Transverse colon (tissue), 4 donors: ENCODE measurements around the gene BCOR. TPM values are rescaled to one million over a fixed set of nuclear protein-coding genes. Genes with fewer than 3 reads are reported as not detected.

Experiments used
- DNase-seq: peaks from one replicate; pipeline ENCODE4 v3.0.0-alpha.2; 2019
- H3K27ac ChIP-seq, 4 donors: fragments of 200-600 bp; sonication (generic); 2 replicates each; pipeline ENCODE4 v1.5.1; 2016 to 2018; ENCODE audit warnings: inconsistent platforms in 4 of 4
- H3K27me3 ChIP-seq: fragments of 200-600 bp; sonication (generic); 2 replicates; pipeline ENCODE4 v1.5.1; 2017; ENCODE audit warnings: inconsistent platforms
- H3K36me3 ChIP-seq, 4 donors: fragments of 200-600 bp; sonication (generic); 2 replicates each; pipeline ENCODE4 v1.5.1; 2017 to 2019; ENCODE audit warnings: inconsistent platforms in 4 of 4
- H3K4me1 ChIP-seq, 4 donors: fragments of 200-600 bp; sonication (generic); 2 replicates each; pipeline ENCODE4 v1.5.1; 2017 to 2020; ENCODE audit warnings: inconsistent platforms in 4 of 4
- H3K4me3 ChIP-seq, 4 donors: fragments of 200-600 bp; sonication (generic); 1 replicate in 1 of 4; 2 replicates in 3 of 4; pipeline versions ENCODE4 v1.5.1 to v1.6.1; 2017 to 2019; ENCODE audit warnings: inconsistent platforms in 4 of 4
- H3K9me3 ChIP-seq, 2 donors: fragments of 200-600 bp; sonication (generic); 2 replicates each; pipeline ENCODE4 v1.5.1; 2017 to 2019; ENCODE audit warnings: inconsistent platforms in 2 of 2
- EP300 ChIP-seq: sonication (generic); formaldehyde crosslinking; IDR thresholded peaks from one replicate; pipeline ENCODE4 v1.6.1; 2017; ENCODE audit warnings: antibody characterized with exemption, low read depth
- POLR2A ChIP-seq: fragments of 450-650 bp; IDR thresholded peaks from one replicate; pipeline ENCODE4 v1.6.1; 2016; ENCODE audit warnings: antibody characterized with exemption, mild to moderate bottlenecking, moderate library complexity
- POLR2AphosphoS5 ChIP-seq, 3 donors: sonication (generic); formaldehyde crosslinking; IDR thresholded peaks; one replicate each; pipeline ENCODE4 v1.6.1; 2016; ENCODE audit warnings: antibody characterized with exemption in 3 of 3
- WGBS, 2 donors: methylation state at CpG; one replicate each; pipeline ENCODE4 v1.1.5; 2018; ENCODE audit warnings: low coverage in 1 of 2; 5-methylcytosine and 5-hydroxymethylcytosine counted together
- in situ Hi-C, 4 donors: fragments of 200-750 bp; cut with MboI; loops; one replicate each; pipeline versions ENCODE4 v1.15.0 to v1.15.1; 2017; ENCODE audit warnings: low sequenced_read_pairs in 3 of 4, low pct_ligation_motif_present in 1 of 4, low pct_unique_long_range_greater_than_20kb in 1 of 4
- intact Hi-C: fragments of 100-400 bp; cut with DNase I; formaldehyde crosslinking; loops from one replicate; pipeline ENCODE4 v1.15.1; 2023; ENCODE audit warnings: low total_unique reads
- total RNA-seq, 4 donors: library from RNA; depleted of rRNA; stranded (reverse); fragments of >200 nt; gene quantifications; one replicate each; pipeline ENCODE4 v1.1.0, GENCODE V29; 2016
- TF ChIP-seq, protein P1 (sequence below), 5 experiments: fragments of 200-600 bp in 3 of 5; fragments of 450-650 bp in 2 of 5; sonication (generic) in 3 of 5; IDR thresholded peaks; 1 replicate in 2 of 5; 2 replicates in 3 of 5; pipeline ENCODE4 v1.5.1; 2016 to 2017; ENCODE audit warnings: antibody characterized with exemption in 5 of 5, inconsistent platforms in 3 of 5, mild to moderate bottlenecking in 2 of 5, moderate library complexity in 1 of 5

The BCOR gene
- total RNA-seq, 4 donors from 2014 or later, result 17.9 to 27.8 (median 20.4) TPM

DNA sequence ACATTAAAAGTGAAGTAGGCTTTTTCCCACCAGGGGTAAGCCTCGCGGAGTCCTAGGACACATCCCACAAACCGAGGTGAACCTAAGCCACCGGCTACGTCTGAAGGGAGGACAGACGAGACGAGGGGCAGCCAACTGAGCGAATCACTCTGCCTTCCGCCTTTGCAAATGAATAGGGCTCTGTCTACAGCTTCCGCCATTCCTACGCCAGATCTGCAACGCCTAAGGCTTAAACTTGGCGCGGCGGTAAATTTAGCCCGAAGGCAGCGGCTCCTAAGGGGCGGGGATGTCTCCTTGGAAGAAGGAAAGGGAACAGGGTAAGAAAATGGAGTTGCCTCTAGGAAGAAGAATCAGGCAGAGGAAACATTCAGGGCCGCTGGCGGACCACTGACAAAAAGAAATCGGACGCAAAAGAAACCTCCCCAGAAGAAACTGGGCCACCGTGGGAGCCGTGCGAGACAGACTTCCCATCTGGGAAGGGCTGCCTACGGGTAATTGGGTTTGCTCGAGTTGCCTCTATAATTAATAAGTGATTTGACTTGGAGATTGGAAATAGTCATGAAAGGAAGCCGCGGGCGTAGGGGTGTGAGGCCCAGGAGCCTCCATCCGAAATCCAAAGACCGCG is 90.5 kb downstream of the BCOR start:
- Histone ChIP-seq H3K27ac (no peak overlapping the region), H3K27me3 (no peaks in the 10 kb centered on the region), H3K4me1 (peaks cover 0 to 40% (median 23%) of the 10 kb centered on the region in 4 donors), H3K4me3 (no peak overlapping the region), H3K36me3 (no peaks in the 10 kb centered on the region), H3K9me3 (no peaks in the 10 kb centered on the region)
- WGBS, 2 donors, result 65% methylated on average over 33 of the region's 33 CpGs; no CpG with 5 or more reads in 1 of the 2 donors
- intact Hi-C loops (no loop called here), in situ Hi-C loops (no loop called here)
- TF ChIP-seq, protein P1, sequence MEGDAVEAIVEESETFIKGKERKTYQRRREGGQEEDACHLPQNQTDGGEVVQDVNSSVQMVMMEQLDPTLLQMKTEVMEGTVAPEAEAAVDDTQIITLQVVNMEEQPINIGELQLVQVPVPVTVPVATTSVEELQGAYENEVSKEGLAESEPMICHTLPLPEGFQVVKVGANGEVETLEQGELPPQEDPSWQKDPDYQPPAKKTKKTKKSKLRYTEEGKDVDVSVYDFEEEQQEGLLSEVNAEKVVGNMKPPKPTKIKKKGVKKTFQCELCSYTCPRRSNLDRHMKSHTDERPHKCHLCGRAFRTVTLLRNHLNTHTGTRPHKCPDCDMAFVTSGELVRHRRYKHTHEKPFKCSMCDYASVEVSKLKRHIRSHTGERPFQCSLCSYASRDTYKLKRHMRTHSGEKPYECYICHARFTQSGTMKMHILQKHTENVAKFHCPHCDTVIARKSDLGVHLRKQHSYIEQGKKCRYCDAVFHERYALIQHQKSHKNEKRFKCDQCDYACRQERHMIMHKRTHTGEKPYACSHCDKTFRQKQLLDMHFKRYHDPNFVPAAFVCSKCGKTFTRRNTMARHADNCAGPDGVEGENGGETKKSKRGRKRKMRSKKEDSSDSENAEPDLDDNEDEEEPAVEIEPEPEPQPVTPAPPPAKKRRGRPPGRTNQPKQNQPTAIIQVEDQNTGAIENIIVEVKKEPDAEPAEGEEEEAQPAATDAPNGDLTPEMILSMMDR (IDR thresholded peaks at IDR 0.05), result no peak
- no peak for TF ChIP-seq POLR2A
- TF ChIP-seq POLR2AphosphoS5 (IDR thresholded peaks at IDR 0.05), result no peak
- TF ChIP-seq EP300, result no peak
- no peak for DNase-seq

GRCh38 chrX:40006106-40007017 is 91.4 kb downstream of the BCOR start:
- no peaks in the 10 kb centered on the region for H3K27me3 ChIP-seq
- TF ChIP-seq POLR2A (peak; percentile 15), POLR2AphosphoS5 (IDR thresholded peaks at IDR 0.05) (no peak)
- peak overlapping the region in 3 of 4 donors; percentile 7 to 36 (median 22) for H3K4me3 ChIP-seq
- in situ Hi-C loops (no loop called here), intact Hi-C loops (no loop called here)
- H3K4me1 ChIP-seq, result peaks cover 0 to 31% (median 15%) of the 10 kb centered on the region in 4 donors
- DNase-seq, result peak; percentile 71
- H3K36me3 ChIP-seq, result no peaks in the 10 kb centered on the region
- peak overlapping the region in 2 of 4 donors; percentile 52 to 58 for H3K27ac ChIP-seq
- 48 to 60% methylated on average over 2 to 41 of the region's 63 CpGs for WGBS, 2 donors
- no peaks in the 10 kb centered on the region for H3K9me3 ChIP-seq

- Histone ChIP-seq H3K36me3 (no peaks in the 10 kb centered on the region), H3K27ac (peak overlapping the region in 2 of 4 donors; percentile 52 to 58), H3K4me3 (peak overlapping the region in 3 of 4 donors; percentile 7 to 36 (median 22)), H3K9me3 (no peaks in the 10 kb centered on the region), H3K27me3 (no peaks in the 10 kb centered on the region), H3K4me1 (peaks cover 0 to 27% (median 15%) of the 10 kb centered on the region in 4 donors)
- in situ Hi-C loops, result no loop called here
- no peak for DNase-seq
- TF ChIP-seq, protein P1 (IDR thresholded peaks at IDR 0.05), result no peak
- no peak for TF ChIP-seq EP300
- no peak for TF ChIP-seq POLR2AphosphoS5 (IDR thresholded peaks at IDR 0.05)
- no peak for TF ChIP-seq POLR2A
- 50% methylated on average over 58 of the region's 73 CpGs; no CpG with 5 or more reads in 1 of the 2 donors for WGBS, 2 donors
- intact Hi-C loops, result loop anchor here (2.0 kb wide), 1 partner anchor 43 kb away; no protein-coding TSS in a partner anchor
These were observed 92.3 kb downstream of the BCOR start for GRCh38 chrX:40005292-40006011.

DNA sequence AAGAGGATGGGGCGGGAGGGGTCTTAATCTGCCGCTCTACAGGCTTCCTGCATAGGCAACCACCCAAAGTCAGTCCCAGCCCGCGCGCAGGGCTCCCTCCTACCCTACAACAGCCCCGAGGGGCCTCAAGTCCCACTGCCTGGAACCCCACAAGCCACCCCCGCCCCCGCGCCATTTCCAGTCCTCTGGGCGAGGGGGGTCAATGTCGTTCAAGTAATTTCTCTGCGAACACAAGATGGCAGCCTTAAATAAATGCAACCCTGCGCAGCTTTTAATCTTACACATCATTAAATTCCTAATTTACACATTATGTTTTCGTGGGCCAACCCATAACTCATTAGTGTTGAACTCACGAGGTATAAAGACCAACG is 92.9 kb downstream of the BCOR start:
- peaks cover 0 to 27% (median 15%) of the 10 kb centered on the region in 4 donors for H3K4me1 ChIP-seq
- no peak for DNase-seq
- in situ Hi-C loops, result no loop called here
- H3K27ac ChIP-seq, result no peak overlapping the region
- H3K9me3 ChIP-seq, result no peaks in the 10 kb centered on the region
- TF ChIP-seq EP300, result no peak
- TF ChIP-seq, protein P1 (IDR thresholded peaks at IDR 0.05), result no peak
- no peak for TF ChIP-seq POLR2AphosphoS5 (IDR thresholded peaks at IDR 0.05)
- H3K27me3 ChIP-seq, result no peaks in the 10 kb centered on the region
- intact Hi-C loops, result loop anchor here (2.0 kb wide), 1 partner anchor 42 kb away; no protein-coding TSS in a partner anchor
- peak overlapping the region in 2 of 4 donors; percentile 22 to 36 for H3K4me3 ChIP-seq
- no peaks in the 10 kb centered on the region for H3K36me3 ChIP-seq
- WGBS, 2 donors, result 50% methylated on average over 16 of the region's 16 CpGs; no CpG with 5 or more reads in 1 of the 2 donors
